Skeletal muscle satellite cell (primary cell): ENCODE data around the gene USP36.
A peak's percentile ranks its signal among the peaks of the same experiment; 100 is the strongest.

Source experiments
- H3K27me3 ChIP-seq: 2 replicates; pipeline ENCODE4 v1.7.0; 2013; ENCODE audit warnings: low read length; ENCODE audit not compliant: control insufficient read depth, insufficient read depth
- H3K36me3 ChIP-seq: 2 replicates; pipeline ENCODE4 v1.7.0; 2013; ENCODE audit warnings: mild to moderate bottlenecking, control low read depth, low read length; ENCODE audit not compliant: insufficient read depth
- H3K4me1 ChIP-seq: 2 replicates; pipeline ENCODE4 v1.7.0; 2013; ENCODE audit warnings: low read length; ENCODE audit not compliant: control insufficient read depth, insufficient read depth
- H3K4me2 ChIP-seq: 2 replicates; pipeline ENCODE4 v1.7.0; 2013; ENCODE audit warnings: mild to moderate bottlenecking, low read length
- H3K4me3 ChIP-seq: 2 replicates; pipeline ENCODE4 v1.7.0; 2013; ENCODE audit warnings: low read length
- H3K9ac ChIP-seq: 2 replicates; pipeline ENCODE4 v1.7.0; 2013; ENCODE audit warnings: mild to moderate bottlenecking, low read depth, low read length, moderate library complexity
- H3K9me3 ChIP-seq: replicated peaks from 2 replicates; pipeline ENCODE4 v1.7.0; 2013; ENCODE audit warnings: mild to moderate bottlenecking, control low read depth, low read length

The USP36 gene

GRCh38 chr17:78852709-78853121 lies 12.1 kb upstream of the USP36 start:
- no peaks in the 10 kb centered on the region for H3K9me3 ChIP-seq
- no peak overlapping the region for H3K9ac ChIP-seq
- H3K27me3 ChIP-seq: no peaks in the 10 kb centered on the region
- peaks cover 47% of the 10 kb centered on the region for H3K36me3 ChIP-seq
- no peak overlapping the region for H3K4me3 ChIP-seq
- no peak overlapping the region for H3K4me2 ChIP-seq
- H3K4me1 ChIP-seq: no peaks in the 10 kb centered on the region

GRCh38 chr17:78849026-78849425 lies 8.4 kb upstream of the USP36 start:
- H3K4me1 ChIP-seq: no peaks in the 10 kb centered on the region
- H3K9me3 ChIP-seq: no peaks in the 10 kb centered on the region
- H3K27me3 ChIP-seq: no peaks in the 10 kb centered on the region
- no peak overlapping the region for H3K9ac ChIP-seq
- H3K36me3 ChIP-seq: peaks cover 16% of the 10 kb centered on the region
- no peak overlapping the region for H3K4me3 ChIP-seq
- no peak overlapping the region for H3K4me2 ChIP-seq

- no peaks in the 10 kb centered on the region for H3K36me3 ChIP-seq
Observed at GRCh38 chr17:78847052-78847451, 6.4 kb upstream of the USP36 start.

GRCh38 chr17:78844301-78845005 lies 3.8 kb upstream of the USP36 start:
- Histone ChIP-seq H3K4me1 (peaks cover 6% of the 10 kb centered on the region), H3K27me3 (no peaks in the 10 kb centered on the region), H3K9ac (no peak overlapping the region), H3K36me3 (no peaks in the 10 kb centered on the region), H3K9me3 (no peaks in the 10 kb centered on the region), H3K4me3 (no peak overlapping the region), H3K4me2 (no peak overlapping the region)

More at GRCh38 chr17:78847052-78847451, 6.4 kb upstream of the USP36 start:
- H3K9me3 ChIP-seq: no peaks in the 10 kb centered on the region
- no peak overlapping the region for H3K4me3 ChIP-seq
- H3K27me3 ChIP-seq: no peaks in the 10 kb centered on the region
- H3K9ac ChIP-seq: no peak overlapping the region
- H3K4me1 ChIP-seq: no peaks in the 10 kb centered on the region
- no peak overlapping the region for H3K4me2 ChIP-seq

GRCh38 chr17:78842881-78843565 lies 2.4 kb upstream of the USP36 start:
- Histone ChIP-seq H3K4me3 (no peak overlapping the region), H3K36me3 (no peaks in the 10 kb centered on the region), H3K4me2 (no peak overlapping the region), H3K4me1 (peaks cover 18% of the 10 kb centered on the region), H3K9me3 (no peaks in the 10 kb centered on the region), H3K27me3 (no peaks in the 10 kb centered on the region), H3K9ac (no peak overlapping the region)

- peak overlapping the region; percentile 90 for H3K4me3 ChIP-seq
- peak overlapping the region; percentile 98 for H3K9ac ChIP-seq
- H3K27me3 ChIP-seq: no peaks in the 10 kb centered on the region
- no peaks in the 10 kb centered on the region for H3K9me3 ChIP-seq
- peak overlapping the region; percentile 96 for H3K4me2 ChIP-seq
- H3K4me1 ChIP-seq: peaks cover 25% of the 10 kb centered on the region
- H3K36me3 ChIP-seq: peaks cover 25% of the 10 kb centered on the region
Observed at GRCh38 chr17:78840530-78840779, 159 bp downstream of the USP36 start.

GRCh38 chr17:78839762-78840529 lies 668 bp downstream of the USP36 start:
- H3K4me2 ChIP-seq: peak overlapping the region; percentile 96
- no peaks in the 10 kb centered on the region for H3K27me3 ChIP-seq
- H3K4me3 ChIP-seq: peak overlapping the region; percentile 90
- H3K9me3 ChIP-seq: no peaks in the 10 kb centered on the region
- H3K9ac ChIP-seq: peak overlapping the region; percentile 98
- H3K4me1 ChIP-seq: peaks cover 25% of the 10 kb centered on the region
- peaks cover 31% of the 10 kb centered on the region for H3K36me3 ChIP-seq

GRCh38 chr17:78839235-78839761 lies 1.3 kb downstream of the USP36 start:
- Histone ChIP-seq H3K9me3 (no peaks in the 10 kb centered on the region), H3K36me3 (peaks cover 35% of the 10 kb centered on the region), H3K4me1 (peaks cover 25% of the 10 kb centered on the region), H3K27me3 (no peaks in the 10 kb centered on the region), H3K4me2 (peak overlapping the region; percentile 96), H3K4me3 (peak overlapping the region; percentile 90), H3K9ac (peak overlapping the region; percentile 98)

GRCh38 chr17:78838574-78839005 lies 2.0 kb downstream of the USP36 start:
- Histone ChIP-seq H3K4me1 (peaks cover 25% of the 10 kb centered on the region), H3K27me3 (no peaks in the 10 kb centered on the region), H3K9me3 (no peaks in the 10 kb centered on the region), H3K4me3 (peak overlapping the region; percentile 90), H3K4me2 (peak overlapping the region; percentile 96), H3K9ac (peak overlapping the region; percentile 98), H3K36me3 (peaks cover 43% of the 10 kb centered on the region)

GRCh38 chr17:78836420-78837021 lies 4.1 kb downstream of the USP36 start:
- Histone ChIP-seq H3K9me3 (no peaks in the 10 kb centered on the region), H3K27me3 (no peaks in the 10 kb centered on the region), H3K4me1 (peaks cover 22% of the 10 kb centered on the region), H3K4me3 (no peak overlapping the region), H3K36me3 (peaks cover 59% of the 10 kb centered on the region), H3K4me2 (no peak overlapping the region), H3K9ac (no peak overlapping the region)

- no peaks in the 10 kb centered on the region for H3K9me3 ChIP-seq
- no peaks in the 10 kb centered on the region for H3K27me3 ChIP-seq
- H3K36me3 ChIP-seq: peaks cover 72% of the 10 kb centered on the region
- no peak overlapping the region for H3K4me3 ChIP-seq
- H3K4me2 ChIP-seq: no peak overlapping the region
- no peak overlapping the region for H3K9ac ChIP-seq
- H3K4me1 ChIP-seq: peaks cover 19% of the 10 kb centered on the region
Observed at GRCh38 chr17:78834571-78834970, 6.0 kb downstream of the USP36 start.
